Right forelimb (tissue), 1 donor: ENCODE results near the gene LHX2.

ENCODE experiments used
- DNase-seq: peaks from one replicate; pipeline ENCODE4 v3.0.0-alpha.2; 2018

The LHX2 gene

GRCh38 chr9:124014211-124014955 is 2.8 kb downstream of the LHX2 start:
- DNase-seq, result no peak

DNA sequence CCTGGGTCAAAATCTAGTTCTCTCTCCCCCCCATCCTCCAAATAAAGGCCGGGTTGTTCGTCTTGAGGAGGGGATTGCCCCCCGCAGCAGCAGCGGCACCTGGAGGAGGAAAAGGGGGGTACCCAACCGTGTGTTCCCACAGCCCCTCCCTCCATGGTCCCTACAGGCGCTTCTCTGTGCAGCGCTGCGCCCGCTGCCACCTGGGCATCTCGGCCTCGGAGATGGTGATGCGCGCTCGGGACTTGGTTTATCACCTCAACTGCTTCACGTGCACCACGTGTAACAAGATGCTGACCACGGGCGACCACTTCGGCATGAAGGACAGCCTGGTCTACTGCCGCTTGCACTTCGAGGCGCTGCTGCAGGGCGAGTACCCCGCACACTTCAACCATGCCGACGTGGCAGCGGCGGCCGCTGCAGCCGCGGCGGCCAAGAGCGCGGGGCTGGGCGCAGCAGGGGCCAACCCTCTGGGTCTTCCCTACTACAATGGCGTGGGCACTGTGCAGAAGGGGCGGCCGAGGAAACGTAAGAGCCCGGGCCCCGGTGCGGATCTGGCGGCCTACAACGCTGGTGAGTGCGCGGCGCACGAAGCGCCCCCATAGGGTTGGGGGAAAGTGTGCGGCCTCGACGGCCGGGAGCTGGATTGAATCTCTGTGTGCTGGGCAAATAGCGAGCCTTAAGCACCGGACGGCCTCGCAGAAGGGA is 3.5 kb downstream of the LHX2 start:
- DNase-seq, result no peak

- DNase-seq, result no peak
Measured at GRCh38 chr9:124015661-124016131, 4.1 kb downstream of the LHX2 start.

DNA sequence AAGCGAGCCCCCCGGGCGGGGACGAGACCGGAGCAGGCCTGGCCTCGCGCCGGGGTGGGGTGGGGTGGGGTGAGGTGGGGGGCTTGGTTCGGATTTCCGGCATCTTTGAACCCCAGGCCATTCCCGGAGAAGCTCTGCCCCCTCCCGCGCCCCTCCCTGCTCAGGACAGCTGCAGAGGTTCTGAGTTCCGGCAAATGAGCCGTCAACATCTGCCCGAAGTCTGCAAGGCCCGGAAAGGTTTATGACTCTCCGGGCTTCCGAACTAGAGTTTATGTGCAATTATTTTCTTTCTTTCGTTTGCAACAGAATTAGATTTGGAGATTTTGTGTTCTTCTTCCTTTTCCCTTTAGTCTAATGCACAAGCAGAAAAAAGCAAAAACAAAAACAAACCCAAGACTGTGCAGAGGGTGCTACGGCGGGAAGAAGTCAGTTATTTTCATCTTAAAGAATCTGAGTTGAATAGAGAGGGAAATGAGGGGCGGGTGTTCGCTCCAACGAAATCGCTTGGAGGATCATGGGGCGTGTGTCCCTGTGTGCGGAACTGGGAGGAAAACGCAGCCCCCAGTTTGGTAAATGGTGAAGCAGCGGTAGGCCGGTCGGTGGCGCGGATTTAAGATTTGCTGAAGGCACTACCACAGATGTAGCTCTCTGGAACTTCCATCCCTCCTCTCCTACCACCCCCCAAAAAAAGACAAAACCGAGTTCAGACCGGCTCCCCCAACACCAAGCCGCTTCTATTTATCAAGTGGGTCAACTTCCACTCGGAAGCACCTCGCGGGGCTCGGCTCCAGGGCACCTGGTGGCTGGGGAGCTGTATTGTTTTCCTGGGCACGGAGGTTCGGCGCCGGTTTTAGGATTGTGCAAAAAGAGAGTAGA is 4.8 kb downstream of the LHX2 start:
- DNase-seq, result no peak

GRCh38 chr9:124017051-124017928 is 5.7 kb downstream of the LHX2 start:
- DNase-seq, result no peak

DNA sequence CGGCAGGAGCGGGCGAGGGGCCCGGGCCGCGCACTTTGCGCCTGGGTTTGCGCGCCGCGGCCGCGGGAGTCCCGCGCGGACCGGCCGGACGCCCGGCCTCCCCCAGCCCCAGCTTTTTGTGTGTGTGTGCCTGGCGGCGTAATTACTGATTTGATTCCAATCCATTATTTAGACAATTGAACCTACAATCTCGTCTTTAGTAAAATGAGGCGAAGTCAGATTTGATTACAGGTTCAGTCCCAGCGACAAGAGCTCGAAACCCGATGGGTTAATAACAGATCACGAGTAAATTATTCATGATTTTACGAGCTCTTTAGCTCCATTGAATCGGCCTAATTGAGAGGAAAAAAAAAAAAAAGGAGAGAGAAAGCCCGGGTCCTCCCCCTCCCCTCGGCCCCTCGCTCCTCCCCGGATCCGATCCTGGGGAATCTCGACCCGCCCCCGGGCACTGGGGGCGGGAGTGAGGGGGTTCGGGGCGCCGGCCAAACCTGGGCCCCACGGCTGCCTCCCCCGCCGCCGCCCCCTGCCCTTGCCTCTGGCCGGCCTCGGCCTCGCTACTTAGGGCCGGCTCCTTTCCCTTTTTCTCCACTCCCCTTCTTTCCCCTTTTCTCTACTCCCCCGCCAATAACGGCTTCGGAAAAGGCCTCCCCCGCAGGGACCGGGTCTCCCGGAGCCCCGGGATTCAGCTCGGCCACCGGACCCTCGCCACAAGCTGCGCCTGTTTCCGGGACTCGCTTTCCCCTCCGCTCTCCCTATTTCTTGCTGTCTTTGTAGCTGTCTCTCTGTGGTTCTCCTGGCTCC is 6.6 kb downstream of the LHX2 start:
- no peak for DNase-seq

- no peak for DNase-seq
Measured at GRCh38 chr9:124018730-124019697, 7.4 kb downstream of the LHX2 start.

GRCh38 chr9:124019771-124020519 is 8.4 kb downstream of the LHX2 start:
- no peak for DNase-seq

DNA sequence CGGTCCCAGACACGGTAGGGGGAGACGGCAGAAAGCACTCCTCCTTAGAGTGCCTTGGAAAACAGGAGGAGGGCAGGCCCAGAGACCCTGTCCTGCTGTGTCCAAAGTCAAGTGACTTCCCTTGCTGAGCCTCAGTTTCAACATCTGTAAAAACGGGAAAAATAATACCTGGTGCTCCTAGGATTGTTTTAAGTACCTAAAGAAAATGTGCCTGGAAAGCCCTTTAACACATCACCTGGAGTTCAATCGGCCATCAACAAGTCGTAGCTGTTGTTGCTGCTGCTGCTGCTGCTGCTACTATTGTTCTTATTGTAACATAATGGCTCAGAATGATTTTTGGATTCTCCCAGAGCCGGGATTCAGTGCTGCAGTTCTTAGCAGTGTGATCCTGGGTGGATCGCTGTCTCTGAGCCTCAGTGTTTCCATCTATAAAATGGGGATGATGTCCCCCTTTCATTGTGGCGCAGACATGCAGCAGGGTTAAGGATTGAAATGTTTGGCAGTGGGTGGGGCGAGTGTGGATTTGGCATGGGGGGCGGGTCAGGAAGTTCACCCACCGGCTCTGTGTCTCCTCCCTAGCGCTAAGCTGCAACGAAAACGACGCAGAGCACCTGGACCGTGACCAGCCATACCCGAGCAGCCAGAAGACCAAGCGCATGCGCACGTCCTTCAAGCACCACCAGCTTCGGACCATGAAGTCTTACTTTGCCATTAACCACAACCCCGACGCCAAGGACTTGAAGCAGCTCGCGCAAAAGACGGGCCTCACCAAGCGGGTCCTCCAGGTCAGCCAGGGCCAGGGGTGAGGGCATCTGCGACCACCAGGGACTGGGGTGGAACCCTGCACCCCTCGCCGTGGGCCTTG is 9.2 kb downstream of the LHX2 start:
- DNase-seq, result no peak

- DNase-seq, result no peak
Measured at GRCh38 chr9:124021385-124021769, 9.8 kb downstream of the LHX2 start.

- DNase-seq, result no peak
Measured at GRCh38 chr9:124022201-124023121, 10.9 kb downstream of the LHX2 start.

GRCh38 chr9:124024107-124024506 is 12.5 kb downstream of the LHX2 start:
- no peak for DNase-seq

GRCh38 chr9:124029617-124030016 is 18.0 kb downstream of the LHX2 start:
- no peak for DNase-seq

DNA sequence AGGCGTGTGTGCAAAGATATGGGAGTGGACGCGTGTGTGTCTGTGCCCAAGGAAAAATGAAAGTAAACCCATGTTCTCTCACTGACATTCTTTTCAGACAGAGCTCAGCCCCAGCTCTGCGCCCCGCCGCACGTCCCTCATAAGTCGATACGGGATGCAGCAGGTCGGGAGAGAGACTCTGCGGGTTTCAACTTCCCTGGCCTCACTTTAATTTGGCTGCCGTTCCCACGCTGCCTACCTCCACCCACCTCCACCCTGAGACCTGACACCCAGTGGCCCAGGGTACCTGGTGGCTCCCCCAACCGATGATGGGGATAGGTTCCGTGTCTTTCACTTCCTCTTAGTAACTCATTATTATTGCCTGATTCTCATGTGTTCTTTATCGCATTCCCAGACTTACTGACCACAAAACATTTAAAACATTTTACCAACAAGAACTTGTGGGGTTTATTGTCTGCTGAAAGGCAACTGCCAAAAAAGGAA is 19.4 kb downstream of the LHX2 start:
- DNase-seq, result no peak

- DNase-seq, result no peak
Measured at GRCh38 chr9:124032247-124032646, 20.7 kb downstream of the LHX2 start.

DNA sequence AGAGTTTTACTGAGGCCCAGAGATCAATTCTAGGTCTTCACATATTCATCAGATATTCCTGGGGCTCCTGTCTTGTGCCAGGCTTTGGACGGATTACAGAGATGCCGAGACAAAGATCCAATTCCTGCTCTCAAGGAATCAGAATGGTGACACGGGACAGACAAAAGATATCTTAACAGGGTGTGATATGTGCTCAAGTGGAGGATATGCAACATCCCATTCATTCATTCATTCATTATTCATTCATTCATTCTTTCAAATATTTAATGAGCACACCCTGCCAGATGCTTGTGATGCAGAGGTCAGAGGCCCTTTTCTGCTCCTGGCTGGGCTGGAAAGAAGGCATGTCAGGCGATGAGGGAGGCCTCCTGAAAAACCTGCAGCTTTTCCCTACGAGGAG is 21.8 kb downstream of the LHX2 start:
- no peak for DNase-seq

DNA sequence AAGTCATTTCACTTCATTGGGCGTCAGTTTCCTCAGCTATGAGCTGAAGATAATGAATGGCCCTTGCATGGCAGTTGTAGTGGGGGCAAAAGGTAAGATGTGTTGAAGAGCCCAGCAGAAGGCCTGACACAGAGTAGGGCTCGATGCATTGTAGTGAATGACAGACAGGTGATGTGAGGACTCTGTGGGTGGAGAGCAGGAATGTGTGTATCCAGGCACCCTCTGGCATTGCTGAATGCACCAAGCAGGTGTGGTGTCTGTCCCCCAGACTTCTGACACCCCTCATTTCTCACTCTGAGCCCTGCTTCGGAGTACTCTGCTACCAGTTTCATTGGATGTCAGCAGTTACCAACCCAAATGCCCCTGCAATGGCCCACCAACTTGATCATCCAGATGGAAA is 22.4 kb downstream of the LHX2 start:
- DNase-seq, result no peak
